ENCODE measurements around the gene PAPOLA.

PAPOLA gene

DNA sequence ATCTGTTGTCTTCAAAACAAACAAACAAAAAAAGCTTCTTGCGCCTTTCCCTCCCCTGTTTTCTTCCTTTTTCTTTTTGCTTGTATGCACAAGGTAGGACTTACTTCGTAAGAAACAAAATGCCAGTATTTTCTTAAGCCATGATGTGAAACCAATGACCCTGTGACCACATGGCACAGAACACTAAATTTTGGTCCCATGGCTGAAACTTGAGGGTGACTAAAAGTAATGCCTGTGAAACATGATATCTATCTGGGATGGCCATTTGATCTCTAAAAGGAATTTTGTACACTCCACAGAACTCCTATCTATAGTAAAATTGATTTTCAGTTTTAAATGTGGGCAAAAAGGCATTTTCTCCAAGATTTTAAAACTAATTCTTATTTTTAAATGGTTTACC, 63.6 kb downstream of the PAPOLA start:
- DNase-seq (ENCODE audit: low read depth, low spot score): no peak

DNA sequence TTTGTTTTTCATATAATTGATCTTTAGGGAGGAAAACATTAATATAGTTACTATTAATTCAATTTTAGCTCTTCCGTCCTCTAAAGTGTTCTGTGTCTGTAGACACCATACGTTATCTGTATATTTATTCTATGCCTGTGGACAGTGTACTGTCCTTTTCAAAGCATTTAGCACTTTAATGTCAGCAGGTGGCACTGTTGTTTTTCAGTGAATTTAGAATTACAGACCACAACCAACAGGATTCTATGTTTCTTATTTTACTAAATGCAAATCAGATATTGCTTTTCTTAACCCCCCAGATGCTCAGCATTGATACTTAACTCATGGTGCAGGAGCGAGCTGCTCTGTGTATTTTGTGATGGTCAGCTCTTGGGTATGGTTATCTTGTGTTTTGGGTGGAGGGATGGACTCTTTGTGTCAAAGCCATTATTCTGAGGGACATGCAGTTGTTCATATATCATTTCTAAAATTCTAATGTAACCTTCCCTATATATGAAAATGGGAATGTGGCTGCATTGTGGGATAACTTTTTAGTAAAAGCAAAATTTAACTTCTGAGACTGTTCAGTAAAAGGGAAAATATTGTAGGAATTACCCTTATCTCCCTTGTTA, 65.2 kb downstream of the PAPOLA start:
- no peak for DNase-seq (ENCODE audit: low read depth, low spot score)

DNA sequence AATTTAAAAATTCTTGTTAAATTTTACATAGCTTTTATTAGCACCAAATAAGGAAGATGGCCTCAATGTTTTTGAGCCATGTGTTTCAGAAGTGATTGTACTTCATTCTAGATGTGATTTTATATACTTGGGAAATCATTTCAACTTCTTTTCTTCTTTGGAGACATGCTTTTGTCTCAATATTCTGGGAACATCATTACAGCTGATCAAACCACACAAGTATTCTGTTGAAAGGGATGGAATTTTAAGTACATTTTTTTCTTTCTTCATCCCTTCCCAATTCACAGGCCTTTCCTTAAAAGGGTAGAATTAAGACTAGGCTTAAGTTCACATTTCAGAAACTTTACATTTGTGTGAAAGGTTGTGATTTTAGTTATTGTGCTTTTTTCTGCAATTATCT, 66.4 kb downstream of the PAPOLA start:
- no peak for DNase-seq (ENCODE audit: low read depth, low spot score)

DNA sequence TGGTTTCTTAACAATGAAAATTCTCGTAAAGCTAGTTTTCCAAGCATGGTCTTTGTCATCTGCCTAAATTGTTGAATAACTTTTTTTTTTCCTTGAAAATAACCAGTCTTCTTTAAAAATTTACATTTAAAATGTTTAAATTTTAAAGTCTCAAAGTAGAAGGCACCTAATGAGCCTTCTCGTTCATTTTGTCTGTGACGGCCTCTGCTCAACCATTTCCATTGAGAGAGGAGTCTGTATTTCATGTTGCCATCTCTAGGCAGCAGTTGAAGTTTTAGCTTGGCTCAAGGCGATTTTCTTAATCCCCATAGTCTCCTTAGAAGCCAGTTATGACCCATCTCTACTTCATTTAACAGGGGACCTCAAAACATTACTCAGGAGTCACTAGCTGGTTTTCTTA, 69.1 kb downstream of the PAPOLA start:
- no peak for DNase-seq (ENCODE audit: low read depth, low spot score)

DNA sequence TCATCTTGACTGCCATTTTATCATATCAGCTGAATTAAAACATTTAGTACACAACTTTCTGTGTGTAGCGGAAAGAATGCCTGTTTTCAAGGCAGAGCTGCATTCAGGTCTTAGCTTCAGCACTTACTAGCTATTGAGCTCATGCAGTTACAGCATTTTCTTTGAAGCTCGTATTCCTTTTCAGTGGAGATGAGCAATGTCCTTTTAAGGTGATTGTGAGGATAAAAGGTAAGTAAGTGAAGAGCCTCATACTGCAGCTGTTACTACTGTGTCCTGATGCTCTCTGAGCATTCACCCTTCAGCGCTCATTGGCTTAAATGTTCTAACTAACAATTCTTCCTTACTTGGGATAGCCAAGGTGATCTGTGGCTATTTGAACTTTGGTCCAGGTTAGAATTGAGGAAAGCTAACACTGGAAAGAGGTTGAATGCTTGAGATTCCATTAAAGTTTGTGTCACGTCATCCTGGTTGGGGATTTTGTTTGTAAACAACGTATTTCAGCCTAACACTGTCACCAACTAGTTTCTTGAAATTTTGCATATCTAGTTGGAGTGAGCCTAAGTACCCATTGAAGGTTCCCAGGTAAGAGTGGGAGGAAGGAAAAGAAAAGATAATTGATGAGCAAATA, 71.4 kb downstream of the PAPOLA start:
- no peak for DNase-seq (ENCODE audit: low read depth, low spot score)

DNA sequence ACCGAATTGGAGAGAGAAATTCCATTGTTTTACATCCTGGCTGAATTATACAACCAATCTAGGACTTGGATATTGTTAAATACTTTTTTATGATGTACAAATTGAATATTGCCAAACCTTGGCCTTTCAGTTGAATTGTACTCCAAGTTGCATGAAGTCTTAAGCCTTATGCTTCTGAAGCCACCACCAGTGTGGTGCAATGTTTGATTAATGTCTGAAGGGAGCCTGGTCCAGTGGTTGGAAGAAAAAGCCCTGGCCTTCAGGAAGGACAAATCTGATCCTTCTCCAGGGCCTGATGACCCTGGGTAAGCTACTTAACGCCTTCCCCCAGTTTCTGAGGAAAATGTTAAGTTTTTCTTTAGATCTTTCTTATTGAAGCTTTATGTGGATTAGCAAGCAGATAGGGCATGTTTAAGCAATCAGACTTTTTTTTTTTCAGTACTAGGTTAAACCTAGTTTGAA, 72.0 kb downstream of the PAPOLA start:
- no peak for DNase-seq (ENCODE audit: low read depth, low spot score)

DNA sequence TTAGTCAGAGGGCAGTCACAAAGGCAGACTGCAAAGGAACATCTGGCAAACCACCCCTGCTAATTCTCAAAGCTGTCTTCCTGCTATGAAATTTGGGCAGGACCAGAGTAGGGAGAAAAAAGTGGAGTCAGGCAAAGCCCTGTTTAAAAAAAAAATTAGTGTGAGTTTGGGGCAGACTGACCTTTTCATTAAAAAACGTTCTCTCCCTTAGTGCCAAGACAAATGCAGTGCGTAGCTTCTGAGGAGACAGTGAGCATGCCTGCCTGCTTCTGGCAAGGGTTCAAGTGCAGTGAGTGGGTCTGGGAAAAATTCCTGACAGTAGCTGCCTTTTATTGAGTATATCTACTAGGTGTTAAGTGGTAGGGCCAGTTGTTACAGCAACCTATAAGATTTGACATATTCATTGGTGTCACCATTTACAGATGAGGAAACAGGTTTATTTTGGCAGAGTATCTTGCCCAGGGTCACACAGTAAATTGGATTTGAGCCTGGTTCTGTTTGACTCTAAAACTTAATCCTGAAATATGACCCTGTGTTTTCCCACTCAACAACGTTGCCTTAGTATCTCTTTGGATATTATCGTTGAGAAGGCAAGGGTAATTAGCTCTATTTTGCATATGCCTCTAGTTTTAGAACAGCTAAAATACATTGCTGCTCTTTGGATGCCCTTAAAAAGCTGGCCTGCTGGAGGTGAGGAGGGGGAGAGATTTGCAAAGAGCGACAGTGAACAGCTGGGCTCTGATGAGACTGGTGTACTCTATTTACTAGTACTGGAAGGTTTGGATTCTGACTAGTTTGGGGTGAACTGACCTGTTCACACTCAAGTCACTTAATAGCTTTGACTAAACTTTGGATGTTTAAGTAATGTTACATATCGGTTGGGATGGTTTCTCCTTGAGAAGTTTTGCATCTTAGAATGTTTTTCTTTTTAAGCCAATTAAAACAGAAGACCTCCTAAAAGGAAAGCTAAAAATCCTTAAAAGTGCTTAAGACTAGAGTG, 72.8 kb downstream of the PAPOLA start:
- DNase-seq (ENCODE audit: low read depth, low spot score): no peak

DNA sequence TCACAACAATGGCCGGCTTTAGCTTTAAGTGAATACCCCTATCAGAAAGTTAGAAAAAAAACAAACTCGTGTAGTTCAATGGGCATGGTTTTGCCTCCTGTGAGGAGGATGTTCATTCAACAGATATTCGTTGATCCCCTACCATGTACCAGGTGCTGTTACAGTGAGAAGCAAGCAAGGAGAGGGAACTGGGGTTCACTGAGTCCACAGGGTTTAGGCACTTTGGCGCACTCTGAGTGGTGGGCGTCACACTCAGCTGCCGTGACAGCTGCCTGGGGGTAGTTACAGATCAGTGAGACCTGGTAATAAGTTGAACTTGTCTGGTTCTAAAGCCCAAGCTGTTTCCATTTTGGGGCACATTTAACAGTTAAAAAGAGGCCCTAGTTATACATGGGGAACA, 74.2 kb downstream of the PAPOLA start:
- DNase-seq (ENCODE audit: low read depth, low spot score): no peak

DNA sequence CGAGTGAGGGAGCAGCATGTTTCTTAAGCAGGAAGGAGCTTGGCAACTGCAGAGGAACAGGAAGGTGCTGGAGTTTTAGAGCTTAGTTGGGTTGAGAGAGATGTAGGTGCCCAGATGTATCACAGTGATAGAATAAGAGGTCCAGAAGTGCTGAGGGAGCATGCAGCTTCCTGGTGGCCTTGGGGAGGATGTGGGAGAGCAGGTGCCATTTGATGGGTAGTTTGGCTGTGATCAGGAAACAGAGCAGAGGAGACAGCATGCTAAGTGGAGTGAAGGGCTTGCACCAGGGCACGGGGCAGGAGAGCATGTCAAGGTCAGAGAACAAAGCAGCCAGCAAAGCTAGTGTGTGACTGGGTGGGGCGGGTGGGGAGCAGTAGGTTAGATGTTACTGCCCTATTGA, 74.8 kb downstream of the PAPOLA start:
- no peak for DNase-seq (ENCODE audit: low read depth, low spot score)

DNA sequence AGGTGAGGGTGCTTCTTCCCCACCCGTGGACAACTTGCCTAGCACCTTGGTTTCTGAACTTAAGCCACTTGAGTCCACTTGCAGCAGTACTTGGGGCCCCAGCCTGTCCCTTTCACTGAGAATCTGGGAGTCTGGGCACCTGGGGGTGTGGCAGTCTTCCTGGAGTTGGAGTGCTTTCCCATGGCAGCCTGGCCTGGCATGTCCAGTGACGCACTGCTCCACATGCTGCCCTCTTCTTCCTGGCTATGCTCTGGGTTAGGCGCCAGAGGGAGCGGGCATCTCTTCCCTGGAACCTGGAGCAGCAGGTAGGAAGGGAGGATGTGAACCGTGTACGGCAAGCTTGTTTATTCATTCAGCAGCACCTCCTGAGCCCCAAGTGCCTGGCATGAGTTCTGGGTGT, 76.4 kb downstream of the PAPOLA start:
- no peak for DNase-seq (ENCODE audit: low read depth, low spot score)

DNA sequence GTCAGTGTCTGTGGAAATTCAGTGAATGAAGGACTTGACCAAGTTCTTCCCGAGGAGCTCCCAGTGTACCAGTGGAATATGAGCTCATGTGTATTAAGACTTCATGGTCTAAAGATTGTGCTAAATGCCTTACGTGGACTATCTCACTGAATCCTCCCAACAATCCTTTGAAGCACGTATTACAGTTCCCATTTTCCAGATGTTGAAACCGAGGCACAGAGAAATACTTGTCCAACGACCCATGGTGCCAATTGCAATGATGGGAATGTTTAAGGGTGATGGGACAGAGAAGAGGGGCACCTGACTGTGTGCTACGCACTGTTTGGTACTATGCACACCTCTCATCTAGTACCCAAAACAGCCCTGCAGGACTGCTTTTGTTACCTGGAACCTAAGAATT, 77.2 kb downstream of the PAPOLA start:
- DNase-seq (ENCODE audit: low read depth, low spot score): no peak

DNA sequence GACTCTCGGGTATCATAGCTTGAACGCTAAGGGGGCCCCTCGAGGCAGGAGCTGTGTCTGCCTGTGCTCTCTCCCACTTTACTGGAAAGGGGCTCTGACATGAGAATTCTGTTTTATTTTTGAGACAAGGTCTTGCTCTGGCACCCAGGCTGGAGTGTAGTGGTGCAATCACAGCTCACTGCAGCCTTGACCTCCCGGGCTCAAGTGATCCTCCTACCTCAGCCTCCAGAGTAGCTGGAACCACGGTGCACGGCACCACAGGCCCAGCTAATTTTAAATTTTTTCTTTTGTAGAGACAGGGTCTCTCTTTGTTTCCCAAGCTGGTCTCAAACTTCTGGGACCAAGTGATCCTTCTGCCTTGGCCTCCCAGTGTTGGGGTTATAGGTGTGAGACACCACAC, 77.7 kb downstream of the PAPOLA start:
- DNase-seq (ENCODE audit: low read depth, low spot score): no peak

DNA sequence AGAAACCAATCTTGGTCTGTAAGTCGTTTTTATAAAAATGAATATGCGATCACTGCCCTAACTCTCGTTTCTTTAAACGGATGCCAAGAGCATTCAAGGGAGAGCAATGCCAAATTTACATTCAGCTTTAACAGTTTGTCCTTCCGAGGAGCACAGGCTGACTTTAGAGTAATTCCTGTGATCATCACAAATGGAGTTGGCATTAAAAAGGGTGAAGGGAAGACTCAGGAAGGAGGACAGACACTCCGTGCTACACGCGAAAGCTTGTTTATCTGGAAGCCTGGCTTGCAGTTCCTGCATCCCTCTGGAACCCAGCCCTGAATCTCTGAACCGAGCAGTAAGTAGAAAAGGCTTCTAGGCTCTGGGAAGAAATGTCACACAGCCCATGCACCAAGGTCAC, 78.4 kb downstream of the PAPOLA start:
- DNase-seq (ENCODE audit: low read depth, low spot score): no peak

DNA sequence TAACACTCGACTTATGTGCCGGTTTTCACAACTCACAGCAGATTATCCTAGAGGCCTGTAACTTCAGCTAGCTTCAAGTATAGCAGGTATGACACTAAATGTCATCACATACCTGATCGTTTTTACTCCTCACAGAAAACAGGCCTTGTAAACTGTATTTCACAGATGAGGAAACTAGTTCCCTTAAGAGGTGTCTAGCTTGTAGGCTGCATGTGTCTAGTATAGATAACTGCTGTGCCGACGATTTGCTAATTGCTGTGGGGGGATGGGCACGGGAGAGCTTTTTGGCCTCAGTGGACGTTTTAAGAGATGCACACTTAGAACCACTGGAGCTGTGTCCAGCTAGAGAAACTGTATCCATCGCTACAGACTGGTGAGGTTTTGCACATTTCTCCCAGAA, 78.8 kb downstream of the PAPOLA start:
- DNase-seq (ENCODE audit: low read depth, low spot score): no peak

DNA sequence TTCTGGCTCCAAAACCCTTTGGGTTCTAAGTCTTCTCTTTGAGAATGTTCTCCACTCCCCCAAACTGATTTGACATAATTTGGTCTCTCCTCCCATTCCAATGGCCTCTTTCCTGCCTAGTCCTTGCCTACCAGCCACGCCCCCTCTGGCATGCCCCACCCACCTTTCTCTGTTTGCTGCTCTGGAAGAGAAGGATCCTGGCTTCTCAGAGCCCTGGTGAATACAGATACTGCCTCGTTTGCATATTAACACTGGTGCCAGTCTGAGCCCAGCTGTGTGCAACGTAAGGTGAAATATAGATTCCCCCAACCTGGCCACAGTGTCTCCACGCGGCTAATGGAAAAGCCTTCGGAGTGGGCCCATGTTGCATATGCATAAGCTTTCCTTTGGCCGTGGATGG, 79.7 kb downstream of the PAPOLA start:
- DNase-seq (ENCODE audit: low read depth, low spot score): no peak

DNA sequence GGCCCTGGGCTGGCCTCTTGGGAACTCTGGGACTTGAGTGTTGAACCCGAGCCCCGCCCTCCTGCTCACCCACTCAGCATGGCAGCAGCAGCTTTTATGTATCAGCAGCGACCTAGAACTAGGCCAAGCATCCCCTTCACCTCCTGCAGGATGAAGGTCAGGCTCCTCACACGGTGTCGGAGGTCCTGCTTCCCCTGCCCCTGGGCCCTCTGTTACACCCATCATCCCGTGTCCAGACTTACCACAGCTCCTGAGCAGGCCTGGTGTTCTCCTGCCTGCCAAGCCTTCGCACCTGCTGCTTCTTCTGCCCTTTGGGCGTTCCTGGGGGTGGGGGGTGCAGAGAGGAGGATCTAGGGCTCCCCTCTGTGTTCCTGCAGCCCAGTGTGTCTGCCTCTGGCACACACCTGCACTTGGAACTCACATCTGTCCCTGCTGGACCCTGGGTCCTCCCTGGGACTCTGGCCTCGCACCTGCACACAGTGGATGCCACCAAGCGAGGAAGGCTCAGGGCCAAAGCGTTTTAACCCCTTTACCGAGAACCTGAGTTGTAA, 80.3 kb downstream of the PAPOLA start:
- DNase-seq (ENCODE audit: low read depth, low spot score): no peak

DNA sequence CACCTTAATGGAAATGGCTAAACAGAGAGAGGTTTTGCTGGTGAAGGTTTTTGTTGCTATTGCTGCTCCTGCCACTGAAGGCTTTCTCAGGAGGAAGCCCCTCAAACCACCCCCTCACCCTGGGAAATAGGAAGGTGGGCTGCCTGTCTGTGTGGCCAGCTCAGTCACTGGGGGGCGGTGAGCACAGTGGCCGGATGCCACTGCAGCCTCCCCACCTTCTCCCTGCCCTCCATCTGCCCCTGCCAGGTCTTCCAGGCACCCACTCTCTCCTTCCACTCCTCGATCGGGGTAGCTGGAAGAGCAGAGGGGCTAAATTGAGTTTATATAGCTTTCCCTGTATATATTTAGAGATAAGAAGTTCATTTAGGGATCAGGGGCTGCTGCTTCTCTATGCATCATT, 80.8 kb downstream of the PAPOLA start:
- DNase-seq (ENCODE audit: low read depth, low spot score): no peak

DNA sequence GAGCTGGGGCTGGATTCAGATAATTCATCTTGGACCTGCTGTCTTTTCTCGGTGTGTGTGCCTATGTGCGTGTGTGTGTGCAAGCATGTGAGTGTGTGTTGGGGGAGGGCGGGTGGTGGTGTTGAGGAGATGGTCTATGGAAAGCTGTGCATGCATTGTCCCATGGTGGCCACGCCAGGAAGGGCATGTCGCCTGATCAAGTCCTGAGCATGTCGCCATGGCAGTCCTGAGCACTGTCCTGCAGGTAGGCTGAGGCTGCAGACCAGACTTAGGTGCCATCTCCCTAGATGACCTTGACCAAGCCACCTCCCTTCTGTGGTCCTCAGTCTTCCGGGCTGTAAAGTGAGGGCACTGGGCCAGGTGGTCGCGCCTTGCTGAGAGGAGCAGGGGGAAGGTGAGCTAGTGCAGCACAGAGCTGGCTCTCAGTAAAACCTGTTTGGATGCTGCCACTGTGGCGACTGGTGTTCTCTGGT, 81.4 kb downstream of the PAPOLA start:
- DNase-seq (ENCODE audit: low read depth, low spot score): no peak

DNA sequence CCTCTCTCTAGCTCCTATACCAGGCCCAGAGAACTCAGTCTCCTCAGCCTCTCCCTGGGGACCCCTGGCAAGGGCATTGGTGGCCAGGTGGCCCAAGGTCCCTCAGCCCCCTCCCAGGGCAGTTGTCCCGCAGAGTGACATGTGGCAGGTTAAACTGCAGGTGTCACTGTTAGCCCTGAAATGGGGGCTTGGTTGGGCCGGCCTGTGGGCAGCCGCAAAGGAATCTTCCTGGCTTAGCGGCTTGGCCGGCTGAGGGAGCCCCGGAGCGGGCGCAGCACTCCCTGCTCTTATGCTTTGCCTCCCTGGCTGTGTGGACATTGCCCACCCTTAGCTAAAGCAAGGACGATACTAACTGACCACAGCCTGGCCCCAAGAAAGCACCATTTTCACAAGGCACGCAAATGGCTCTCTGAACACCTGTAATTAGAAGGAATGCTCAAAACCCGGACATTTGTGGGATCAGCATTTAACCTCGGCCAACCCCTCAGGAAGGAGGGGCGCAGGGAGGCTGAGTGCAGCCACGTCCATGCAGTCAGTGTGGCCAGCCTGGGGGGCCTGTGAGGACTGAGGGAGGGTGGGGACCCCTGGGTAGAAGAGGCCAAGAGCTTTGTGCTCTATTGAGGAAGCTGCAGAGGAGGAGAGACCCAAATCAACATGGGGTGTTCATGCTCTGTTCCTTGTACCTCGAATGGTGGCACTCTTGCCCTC, 82.2 kb downstream of the PAPOLA start:
- no peak for DNase-seq (ENCODE audit: low read depth, low spot score)

DNA sequence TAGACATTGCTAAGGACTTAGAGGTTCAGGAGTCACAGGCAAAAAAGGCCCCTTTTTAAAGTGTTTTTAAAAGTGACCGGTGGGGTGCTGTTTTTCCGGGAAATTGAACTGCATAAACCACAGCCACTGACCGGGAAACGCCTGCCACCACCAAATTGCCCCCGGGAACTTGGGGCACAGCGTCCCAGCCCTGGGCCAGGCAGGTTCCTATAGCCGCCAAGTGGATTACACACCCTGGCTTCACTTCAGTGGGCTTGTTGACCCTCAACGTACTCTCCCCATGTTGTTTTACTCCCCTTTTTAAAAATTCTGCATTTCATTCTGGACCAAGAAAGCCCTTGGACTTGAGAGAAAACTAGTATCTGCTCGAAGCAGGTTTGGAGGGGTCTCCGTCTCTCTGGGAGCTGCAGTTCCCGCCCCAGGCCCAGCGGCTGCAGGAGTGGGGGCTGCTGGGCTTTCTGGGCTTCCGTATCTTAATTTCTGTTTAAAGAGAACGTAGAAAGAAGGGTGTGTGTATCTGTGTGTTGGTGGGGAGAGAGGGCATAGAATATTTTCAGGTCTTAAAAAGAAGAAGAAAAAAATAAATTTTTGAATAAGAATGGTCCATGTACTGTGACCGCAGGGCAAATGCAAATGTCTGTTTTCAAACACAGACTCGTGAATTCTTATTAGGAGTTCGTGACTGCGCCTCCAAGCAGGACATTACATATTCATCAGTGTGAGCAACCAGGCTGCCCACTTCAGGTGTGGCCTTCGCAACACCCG, 82.9 kb downstream of the PAPOLA start:
- DNase-seq (ENCODE audit: low read depth, low spot score): no peak

DNA sequence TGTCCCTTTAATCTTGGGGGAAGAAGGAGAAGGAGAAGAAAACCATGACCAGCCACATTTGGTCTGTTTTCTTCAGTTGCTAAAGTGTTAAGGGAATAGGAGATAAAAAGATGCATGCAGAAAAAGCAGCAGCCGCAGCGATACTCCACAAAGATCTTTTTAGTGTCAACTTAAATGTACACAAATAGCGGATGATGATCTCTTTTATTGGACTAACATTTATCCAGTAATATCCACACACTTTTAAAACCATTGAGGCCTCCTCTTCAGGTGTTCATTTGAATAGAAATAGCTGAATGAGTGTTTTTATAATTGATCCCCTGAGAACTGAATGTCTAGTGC, 83.5 kb downstream of the PAPOLA start:
- no peak for DNase-seq (ENCODE audit: low read depth, low spot score)
